Bronchial epithelial cell (primary cell): ENCODE data around the gene PHETA2. TPM values are rescaled to one million over a fixed set of nuclear protein-coding genes. Genes with fewer than 3 reads are reported as not detected.
"Not testable (repeated sequence)": the region's sequence is repeated elsewhere in the genome, so short reads cannot be mapped to it uniquely, and the experiment has no call there.

Experiments
- DNase-seq: peaks from one replicate; pipeline ENCODE4 v3.0.0-alpha.2; 2010; ENCODE audit warnings: low read depth
- FAIRE-seq: peaks from 2 replicates; lab custom pipeline; 2011; peaks lifted over from hg19 to GRCh38; lab: Jason Lieb, UNC
- H3K27me3 ChIP-seq: 2 replicates; pipeline ENCODE4 v1.5.1; 2011; ENCODE audit warnings: low read length; ENCODE audit not compliant: control insufficient read depth, insufficient read depth
- H3K36me3 ChIP-seq: 2 replicates; pipeline ENCODE4 v1.5.1; 2011; ENCODE audit warnings: low read length; ENCODE audit not compliant: control insufficient read depth, insufficient read depth
- H3K4me3 ChIP-seq: 2 replicates; pipeline ENCODE4 v1.5.1; 2011; ENCODE audit warnings: mild to moderate bottlenecking, low read depth, low read length, control low read depth
- total RNA-seq: library from RNA; depleted of rRNA; stranded (reverse); fragments of >200 nt; gene quantifications from 2 replicates; pipeline ENCODE4 v1.2.1, GENCODE V29; 2014
- TF ChIP-seq, protein P1 (sequence below): IDR thresholded peaks from 2 replicates; pipeline ENCODE4 v1.5.1; 2011; ENCODE audit warnings: mild to moderate bottlenecking, moderate library complexity, low read length, control low read depth, inconsistent platforms; ENCODE audit not compliant: insufficient read depth, severe bottlenecking

PHETA2 gene
- total RNA-seq, 1 donor from 2014 or later, result 3.4 TPM

DNA sequence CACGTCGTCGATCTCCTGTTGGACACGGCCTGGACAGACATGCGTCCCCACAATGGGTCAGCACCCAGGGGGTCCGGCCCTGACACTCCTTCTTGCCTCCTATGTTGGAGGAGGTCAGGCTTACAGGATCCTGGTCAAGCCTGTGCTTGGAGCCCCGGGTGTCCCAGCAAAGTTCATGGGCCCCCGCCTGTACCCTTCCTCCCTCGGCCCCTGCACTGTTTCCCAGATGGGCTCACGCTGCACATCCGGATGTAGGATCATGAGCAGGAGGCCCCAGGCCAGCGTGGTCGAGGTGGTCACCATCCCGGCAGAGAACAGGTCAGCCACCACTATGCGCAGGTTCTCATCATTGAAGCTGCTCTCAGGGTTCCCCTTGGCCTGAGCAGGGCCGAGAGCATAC, 53.6 kb downstream of the PHETA2 start:
- Histone ChIP-seq H3K27me3 (no peaks in the 10 kb centered on the region), H3K4me3 (no peak overlapping the region), H3K36me3 (no peaks in the 10 kb centered on the region)
- FAIRE-seq (peak; percentile 76), DNase-seq (no peak)
- TF ChIP-seq, protein P1, sequence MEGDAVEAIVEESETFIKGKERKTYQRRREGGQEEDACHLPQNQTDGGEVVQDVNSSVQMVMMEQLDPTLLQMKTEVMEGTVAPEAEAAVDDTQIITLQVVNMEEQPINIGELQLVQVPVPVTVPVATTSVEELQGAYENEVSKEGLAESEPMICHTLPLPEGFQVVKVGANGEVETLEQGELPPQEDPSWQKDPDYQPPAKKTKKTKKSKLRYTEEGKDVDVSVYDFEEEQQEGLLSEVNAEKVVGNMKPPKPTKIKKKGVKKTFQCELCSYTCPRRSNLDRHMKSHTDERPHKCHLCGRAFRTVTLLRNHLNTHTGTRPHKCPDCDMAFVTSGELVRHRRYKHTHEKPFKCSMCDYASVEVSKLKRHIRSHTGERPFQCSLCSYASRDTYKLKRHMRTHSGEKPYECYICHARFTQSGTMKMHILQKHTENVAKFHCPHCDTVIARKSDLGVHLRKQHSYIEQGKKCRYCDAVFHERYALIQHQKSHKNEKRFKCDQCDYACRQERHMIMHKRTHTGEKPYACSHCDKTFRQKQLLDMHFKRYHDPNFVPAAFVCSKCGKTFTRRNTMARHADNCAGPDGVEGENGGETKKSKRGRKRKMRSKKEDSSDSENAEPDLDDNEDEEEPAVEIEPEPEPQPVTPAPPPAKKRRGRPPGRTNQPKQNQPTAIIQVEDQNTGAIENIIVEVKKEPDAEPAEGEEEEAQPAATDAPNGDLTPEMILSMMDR, result no peak

DNA sequence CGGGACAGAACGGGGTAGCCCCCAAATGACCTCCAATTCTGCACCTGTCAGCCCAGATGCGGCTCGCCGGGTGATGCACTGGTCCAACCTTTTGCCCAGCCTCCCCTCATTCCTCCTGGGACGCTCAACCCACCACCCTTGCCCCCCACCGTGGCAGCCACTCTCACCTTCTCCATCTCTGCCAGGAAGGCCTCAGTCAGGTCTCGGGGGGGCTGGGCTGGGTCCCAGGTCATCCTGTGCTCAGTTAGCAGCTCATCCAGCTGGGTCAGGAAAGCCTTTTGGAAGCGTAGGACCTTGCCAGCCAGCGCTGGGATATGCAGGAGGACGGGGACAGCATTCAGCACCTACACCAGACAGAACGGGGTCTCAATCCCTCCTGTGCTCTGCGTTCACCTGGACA, 54.0 kb downstream of the PHETA2 start:
- H3K36me3 ChIP-seq, H3K4me3 ChIP-seq, H3K27me3 ChIP-seq, DNase-seq: not testable (repeated sequence)
- FAIRE-seq, result peak; percentile 62

Other genes starting within 250 kb of the PHETA2 start
- 44.2 and 66.4 TPM in 2 replicates for gene SREBF2, start 241.1 kb upstream of the PHETA2 start, total RNA-seq
- gene SHISA8, start 159.2 kb upstream of the PHETA2 start, total RNA-seq, result not detected in 2 replicates
- under 0.01 TPM in 2 replicates for gene TNFRSF13C, start 147.4 kb upstream of the PHETA2 start, total RNA-seq
- gene CENPM, start 127.1 kb upstream of the PHETA2 start, total RNA-seq, result 1.3 and 3.5 TPM in 2 replicates
- gene SEPTIN3, start 104.8 kb upstream of the PHETA2 start, total RNA-seq, result under 0.01 TPM in 2 replicates
- gene WBP2NL, start 75.5 kb upstream of the PHETA2 start, total RNA-seq, result 0.26 and 0.77 TPM in 2 replicates
- gene NAGA, start 3.4 kb upstream of the PHETA2 start, total RNA-seq, result 18.7 and 26.0 TPM in 2 replicates
- gene SMDT1, start 5.5 kb downstream of the PHETA2 start, total RNA-seq, result 5.5 and 14.8 TPM in 2 replicates
- 64.8 and 68.0 TPM in 2 replicates for gene NDUFA6, start 16.5 kb downstream of the PHETA2 start, total RNA-seq
- 0.53 and 0.64 TPM in 2 replicates for gene CYP2D6, start 56.6 kb downstream of the PHETA2 start, total RNA-seq
- gene TCF20, start 196.4 kb downstream of the PHETA2 start, total RNA-seq, result 36.9 and 40.8 TPM in 2 replicates